Fibroblast of the conjunctiva (primary cell): ENCODE data around the gene PRKCD.

ENCODE experiments used
- DNase-seq: peaks from one replicate; pipeline ENCODE4 v3.0.0-alpha.2; 2010; ENCODE audit warnings: low read depth

The PRKCD gene

GRCh38 chr3:53232641-53233377, 71.8 kb downstream of the PRKCD start:
- no peak for DNase-seq

GRCh38 chr3:53234130-53234840, 73.3 kb downstream of the PRKCD start:
- no peak for DNase-seq

DNA sequence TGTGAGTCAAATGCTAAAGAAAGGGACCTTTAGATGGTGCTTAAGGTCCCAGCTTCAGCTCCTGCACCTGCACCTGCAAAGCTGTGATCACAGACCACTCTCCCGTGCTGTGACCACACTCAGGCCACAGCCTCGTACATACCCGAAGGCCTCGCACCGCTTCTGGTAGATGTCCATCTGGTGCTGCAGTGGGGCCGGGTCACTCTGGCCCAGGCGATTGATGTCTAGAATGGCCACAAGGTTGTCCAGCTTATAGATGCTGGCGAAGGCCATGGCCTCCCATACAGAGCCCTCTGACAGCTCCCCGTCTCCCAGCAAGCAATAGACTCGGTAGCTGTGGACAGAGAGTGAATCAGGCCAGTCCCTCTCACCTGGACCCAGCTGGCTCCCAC, 73.8 kb downstream of the PRKCD start:
- no peak for DNase-seq

GRCh38 chr3:53235545-53235944, 74.5 kb downstream of the PRKCD start:
- no peak for DNase-seq

DNA sequence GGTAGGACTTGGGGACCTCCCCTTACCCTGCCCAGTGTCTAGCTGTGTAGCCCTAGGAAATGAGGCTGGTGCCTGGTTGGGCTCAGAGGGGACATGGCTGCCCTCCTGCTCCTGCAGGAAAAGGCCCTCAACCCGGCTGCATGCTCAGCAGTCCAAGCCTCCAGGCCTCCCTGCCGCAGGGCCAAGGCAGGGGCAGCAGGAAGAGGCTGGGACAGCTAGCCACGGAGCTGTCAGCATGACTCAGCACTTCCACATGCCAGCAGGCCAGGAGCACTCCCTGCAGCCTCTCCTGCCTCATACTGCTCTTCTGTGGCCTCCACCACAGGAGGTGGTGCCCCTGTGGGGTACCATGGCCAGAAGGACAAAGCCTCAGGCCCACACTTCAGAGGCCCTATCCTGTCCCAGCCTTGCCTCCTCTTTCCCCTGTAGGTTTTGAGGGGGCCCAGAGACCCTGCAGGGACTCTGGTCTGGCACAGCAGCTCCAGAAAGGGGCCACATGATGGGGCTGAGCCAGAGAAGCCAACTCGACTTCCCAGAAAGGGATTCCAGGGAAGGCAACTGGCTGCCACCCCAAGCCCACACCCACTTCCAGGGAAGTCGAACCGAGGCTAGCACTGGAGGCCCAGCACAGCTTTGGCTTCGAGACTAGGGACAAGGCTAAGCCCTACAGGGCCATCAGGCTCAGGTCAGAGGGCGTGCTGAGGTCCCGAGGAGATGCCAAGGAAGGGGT, 75.3 kb downstream of the PRKCD start:
- DNase-seq, result peak; percentile 70

DNA sequence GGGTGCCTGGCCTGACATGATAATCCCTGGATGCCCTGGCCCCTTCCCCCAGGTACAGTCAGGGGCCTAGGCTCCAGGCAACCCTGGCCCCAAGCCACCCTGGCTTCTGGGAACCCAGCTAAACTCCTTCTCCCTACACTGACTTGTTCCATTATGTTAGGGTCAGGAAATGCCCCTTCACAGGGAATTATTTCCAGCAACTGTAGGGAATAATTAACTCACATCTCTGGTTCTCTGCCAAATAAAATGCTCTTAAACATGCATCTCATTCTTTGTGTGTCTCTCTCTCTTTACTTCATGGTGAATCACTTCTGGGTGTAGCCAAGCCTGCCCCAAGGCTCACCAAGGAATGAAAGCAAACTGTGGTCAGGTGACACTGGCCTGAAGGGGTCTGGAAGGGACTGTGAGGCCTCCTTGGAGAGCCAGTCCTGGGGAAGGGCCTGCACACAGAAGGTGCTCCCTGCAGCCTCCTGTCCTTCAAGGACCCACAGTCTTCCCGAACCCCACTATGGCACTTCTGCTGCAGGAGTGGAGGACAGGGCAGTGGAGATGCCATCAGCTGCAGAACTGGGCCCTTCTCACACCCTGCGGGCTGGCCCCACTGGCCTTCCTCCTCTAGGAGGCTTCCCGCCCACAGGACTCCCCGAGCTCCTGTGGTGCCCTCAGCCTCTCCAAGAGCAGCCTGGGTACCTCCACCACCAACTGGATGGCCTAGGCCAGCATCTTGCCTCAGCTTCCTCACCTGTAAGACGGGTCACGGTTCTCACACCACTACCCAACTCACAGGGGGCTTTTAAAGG, 77.2 kb downstream of the PRKCD start:
- DNase-seq, result peak; percentile 88

DNA sequence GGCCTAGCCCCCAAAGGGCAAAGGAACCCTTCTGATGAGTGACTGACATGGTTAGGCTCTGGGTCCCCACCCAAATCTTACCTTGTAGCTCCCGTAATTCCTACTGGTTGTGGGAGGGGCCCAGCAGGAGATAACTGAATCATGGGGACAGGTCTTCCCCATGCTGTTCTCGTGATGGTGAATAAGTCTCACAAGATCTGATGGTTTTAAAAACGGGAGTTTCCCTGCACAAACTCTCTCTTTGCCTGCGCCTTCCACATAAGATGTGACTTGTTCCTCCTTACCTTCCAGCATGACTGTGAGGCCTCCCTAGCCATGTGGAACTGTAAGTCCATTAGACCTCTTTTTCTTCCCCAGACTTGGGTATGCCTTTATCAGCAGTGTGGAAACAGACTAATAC, 77.9 kb downstream of the PRKCD start:
- no peak for DNase-seq

- DNase-seq, result no peak
Observed at GRCh38 chr3:53239800-53240199, 78.8 kb downstream of the PRKCD start.

- DNase-seq, result no peak
Observed at GRCh38 chr3:53240989-53241972, 80.3 kb downstream of the PRKCD start.

- no peak for DNase-seq
Observed at GRCh38 chr3:53242155-53242554, 81.1 kb downstream of the PRKCD start.
